Muscle layer of duodenum (tissue), 2 donors: ENCODE data around the gene HTR4.

Experiments used
- H3K27ac ChIP-seq: one replicate; pipeline ENCODE4 v1.7.0; 2013; ENCODE audit warnings: mild to moderate bottlenecking, low read length
- H3K27me3 ChIP-seq: one replicate; pipeline ENCODE4 v1.7.0; 2013; ENCODE audit warnings: low read depth, mild to moderate bottlenecking, control low read depth, low read length
- H3K36me3 ChIP-seq, 2 donors: one replicate each; pipeline ENCODE4 v1.7.0; 2013; ENCODE audit warnings: low read length in 2 of 2, control low read depth in 1 of 2, mild to moderate bottlenecking in 1 of 2; ENCODE audit not compliant: insufficient read depth in 2 of 2, control insufficient read depth in 1 of 2
- H3K4me1 ChIP-seq, 2 donors: one replicate each; pipeline ENCODE4 v1.7.0; 2013; ENCODE audit warnings: low read length in 2 of 2, mild to moderate bottlenecking in 2 of 2, control low read depth in 1 of 2, moderate library complexity in 1 of 2; ENCODE audit not compliant: insufficient read depth in 2 of 2, control insufficient read depth in 1 of 2
- H3K4me3 ChIP-seq, 2 donors: one replicate each; pipeline ENCODE4 v1.7.0; 2013; ENCODE audit warnings: low read length in 2 of 2, low read depth in 1 of 2, mild to moderate bottlenecking in 1 of 2
- H3K9me3 ChIP-seq, 2 donors: one replicate each; pipeline ENCODE4 v1.7.0; 2013; ENCODE audit warnings: low read length in 2 of 2, control low read depth in 1 of 2, mild to moderate bottlenecking in 1 of 2; ENCODE audit not compliant: control insufficient read depth in 1 of 2
- donor health status: healthy.

HTR4 gene

DNA sequence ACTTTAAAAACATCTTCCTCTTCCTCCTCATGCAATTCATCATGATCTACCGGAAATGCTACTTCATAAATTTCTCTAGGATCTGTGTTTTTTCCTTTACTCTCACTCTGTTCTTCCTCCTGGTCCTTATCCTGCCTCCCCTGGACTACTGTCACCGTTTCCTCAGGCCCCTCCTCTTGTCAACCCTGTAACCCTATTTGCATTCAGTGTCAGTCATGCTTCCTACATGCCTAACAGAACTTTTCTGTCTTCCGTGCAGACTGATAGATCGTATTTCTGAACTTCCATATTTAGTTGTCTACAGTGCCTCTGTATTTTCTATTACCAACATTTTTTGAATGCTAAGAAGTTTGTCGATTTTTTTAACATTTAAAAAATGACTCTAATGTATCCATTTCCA lies 27.3 kb downstream of the HTR4 start:
- Histone ChIP-seq H3K9me3 (no peaks in the 10 kb centered on the region), H3K27me3 (no peaks in the 10 kb centered on the region), H3K4me1 (no peaks in the 10 kb centered on the region), H3K27ac (no peak overlapping the region), H3K36me3 (no peaks in the 10 kb centered on the region), H3K4me3 (no peak overlapping the region)

DNA sequence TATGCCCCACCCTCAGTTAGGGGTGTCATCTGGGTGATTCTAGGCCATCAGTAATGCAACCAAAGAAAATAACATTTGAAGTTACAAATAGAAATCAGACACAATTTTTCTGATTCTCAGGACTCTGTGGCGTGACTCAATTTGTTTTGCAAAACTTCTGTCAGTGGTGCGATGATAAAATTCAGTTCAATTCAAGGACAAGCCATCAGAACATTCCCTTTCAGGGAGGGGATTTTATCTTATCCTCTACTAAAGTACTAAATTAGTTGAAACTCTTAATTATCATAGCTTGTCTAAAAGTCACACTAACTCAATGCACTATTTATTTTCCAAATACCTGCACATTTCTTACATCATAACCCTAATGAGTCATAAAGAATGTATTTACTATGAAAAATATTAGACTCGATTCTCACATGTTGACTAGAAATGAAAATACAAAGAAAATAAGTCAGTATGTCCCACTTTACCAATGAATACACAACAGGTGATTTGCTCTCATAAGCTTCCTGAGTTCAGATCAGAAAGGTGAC lies 28.2 kb downstream of the HTR4 start:
- H3K36me3 ChIP-seq, result no peaks in the 10 kb centered on the region
- no peaks in the 10 kb centered on the region for H3K27me3 ChIP-seq
- H3K9me3 ChIP-seq, result no peaks in the 10 kb centered on the region
- no peaks in the 10 kb centered on the region for H3K4me1 ChIP-seq
- H3K4me3 ChIP-seq, result no peak overlapping the region
- H3K27ac ChIP-seq, result no peak overlapping the region

DNA sequence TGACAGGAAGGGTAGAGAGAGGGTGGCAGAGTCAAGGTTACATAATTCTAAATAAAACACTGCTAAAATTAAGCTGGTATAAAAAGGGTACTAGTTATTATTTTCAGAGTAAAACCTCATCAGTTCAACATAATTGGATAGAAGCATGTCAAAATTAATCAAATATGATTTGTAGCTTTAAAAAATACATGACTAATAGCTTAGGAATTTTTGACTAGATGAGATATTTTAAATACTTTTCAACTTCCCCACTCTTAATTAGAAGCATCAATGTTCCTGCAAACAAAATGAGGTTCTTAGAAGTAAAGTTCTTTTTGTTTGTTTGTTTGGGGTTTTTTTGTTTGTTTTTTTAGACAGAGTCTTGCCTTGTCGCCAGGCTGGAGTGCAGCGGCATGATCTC lies 29.1 kb downstream of the HTR4 start:
- Histone ChIP-seq H3K9me3 (no peaks in the 10 kb centered on the region), H3K4me3 (no peak overlapping the region), H3K27me3 (no peaks in the 10 kb centered on the region), H3K36me3 (no peaks in the 10 kb centered on the region), H3K27ac (no peak overlapping the region), H3K4me1 (no peaks in the 10 kb centered on the region)

DNA sequence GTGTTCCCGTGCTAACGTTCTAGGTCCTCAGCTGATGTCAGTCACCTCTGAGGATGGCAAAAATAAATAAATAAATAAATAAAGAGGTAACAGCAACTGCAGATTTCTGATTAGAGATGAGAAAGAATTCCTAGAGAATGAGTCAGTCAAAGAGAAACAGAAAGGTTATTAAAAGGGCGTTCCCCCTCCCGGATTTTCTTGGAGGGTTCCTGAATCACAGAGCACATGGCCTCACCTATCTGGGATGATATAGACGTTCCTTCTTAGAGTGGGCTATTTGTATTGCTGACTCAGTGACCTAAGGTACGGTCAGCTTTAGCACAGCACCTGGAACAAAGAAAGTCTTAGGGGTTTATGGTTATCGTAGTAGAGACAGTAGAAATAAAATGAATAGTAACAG lies 30.6 kb downstream of the HTR4 start:
- no peaks in the 10 kb centered on the region for H3K9me3 ChIP-seq
- H3K27ac ChIP-seq, result no peak overlapping the region
- no peaks in the 10 kb centered on the region for H3K36me3 ChIP-seq

DNA sequence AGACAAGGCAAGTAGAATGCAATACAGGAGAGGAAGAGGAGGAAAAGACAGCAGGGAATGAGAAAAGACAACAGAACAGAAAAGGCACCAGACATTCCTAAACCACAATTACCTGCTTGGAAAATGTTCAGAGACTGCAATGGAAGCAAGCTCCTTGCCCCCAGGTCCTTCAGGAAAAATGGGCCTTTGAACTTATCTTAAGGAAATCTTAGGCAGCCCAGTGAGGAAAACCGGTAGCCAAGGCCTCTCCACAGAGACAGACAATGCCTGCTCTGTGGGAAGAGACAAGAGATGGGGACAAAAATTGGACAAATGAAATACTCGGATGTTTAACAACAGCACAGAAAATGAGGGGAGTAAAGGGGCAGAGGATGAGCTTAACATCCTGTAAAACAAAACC lies 31.2 kb downstream of the HTR4 start:
- no peaks in the 10 kb centered on the region for H3K9me3 ChIP-seq
- no peak overlapping the region for H3K4me3 ChIP-seq
- H3K36me3 ChIP-seq, result no peaks in the 10 kb centered on the region
- no peaks in the 10 kb centered on the region for H3K27me3 ChIP-seq
- H3K27ac ChIP-seq, result no peak overlapping the region
- H3K4me1 ChIP-seq, result no peaks in the 10 kb centered on the region

More for the DNA sequence above, 30.6 kb downstream of the HTR4 start:
- Histone ChIP-seq H3K4me3 (no peak overlapping the region), H3K27me3 (no peaks in the 10 kb centered on the region), H3K4me1 (no peaks in the 10 kb centered on the region)

DNA sequence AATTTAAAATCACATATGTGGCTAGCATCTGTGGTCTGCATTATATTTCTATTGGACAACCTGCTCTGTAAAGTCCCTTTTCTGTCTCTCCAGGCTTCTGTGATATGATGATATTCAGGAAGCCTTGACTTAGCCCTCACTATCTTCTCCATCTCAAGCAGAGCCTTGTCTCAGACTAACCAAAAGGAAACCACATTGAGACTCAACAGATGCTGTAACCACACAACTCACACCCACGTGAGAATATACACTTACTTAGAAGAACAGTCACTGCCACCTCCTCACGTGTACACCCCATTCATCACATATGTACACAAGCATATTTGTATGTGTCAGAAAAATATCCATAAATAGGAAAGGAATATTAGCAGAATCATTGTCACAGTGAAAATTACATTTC lies 33.6 kb downstream of the HTR4 start:
- Histone ChIP-seq H3K4me1 (no peaks in the 10 kb centered on the region), H3K9me3 (no peaks in the 10 kb centered on the region), H3K27ac (no peak overlapping the region), H3K27me3 (no peaks in the 10 kb centered on the region), H3K4me3 (no peak overlapping the region), H3K36me3 (no peaks in the 10 kb centered on the region)

DNA sequence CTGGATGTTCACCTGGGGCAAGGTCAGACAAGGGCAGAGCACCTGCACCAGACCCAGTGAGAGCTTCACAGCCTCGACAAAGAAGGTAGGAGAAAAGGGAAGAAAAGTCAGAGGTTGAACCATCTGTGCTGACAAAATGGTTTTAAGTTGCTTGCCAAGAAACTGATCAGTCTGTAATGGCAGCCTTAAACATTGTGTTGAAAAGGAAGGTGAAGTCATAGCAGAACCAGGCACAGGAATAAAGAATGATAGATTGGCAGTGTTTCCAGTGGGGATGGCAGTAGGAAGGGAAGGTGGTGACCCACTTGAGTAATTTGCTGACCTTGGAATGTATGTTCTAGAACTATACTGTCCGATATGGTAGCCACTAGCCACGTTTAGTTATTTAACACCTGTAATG lies 34.2 kb downstream of the HTR4 start:
- no peaks in the 10 kb centered on the region for H3K4me1 ChIP-seq
- H3K36me3 ChIP-seq, result no peaks in the 10 kb centered on the region
- no peak overlapping the region for H3K4me3 ChIP-seq
- no peak overlapping the region for H3K27ac ChIP-seq
- H3K27me3 ChIP-seq, result no peaks in the 10 kb centered on the region
- H3K9me3 ChIP-seq, result no peaks in the 10 kb centered on the region

DNA sequence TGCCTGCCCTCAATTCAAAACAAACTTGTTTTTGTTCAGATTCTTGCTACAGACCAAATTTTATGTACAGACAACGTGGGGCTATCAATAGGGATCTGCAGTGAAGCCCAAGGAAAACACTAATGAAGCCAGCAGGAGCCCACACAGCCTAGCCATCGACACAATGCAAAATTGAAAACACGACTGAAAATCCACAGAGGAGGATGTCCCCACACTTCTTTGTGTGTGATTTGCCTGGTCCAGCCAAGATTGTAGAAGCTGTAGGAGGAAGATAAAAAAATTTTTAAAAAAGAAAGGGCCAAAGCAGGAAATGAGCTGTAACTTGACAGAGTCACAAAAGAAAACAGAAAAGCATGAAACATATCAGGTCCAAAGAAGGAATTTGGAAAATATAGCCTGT lies 34.8 kb downstream of the HTR4 start:
- Histone ChIP-seq H3K9me3 (no peaks in the 10 kb centered on the region), H3K27me3 (no peaks in the 10 kb centered on the region), H3K27ac (no peak overlapping the region), H3K36me3 (no peaks in the 10 kb centered on the region), H3K4me1 (no peaks in the 10 kb centered on the region), H3K4me3 (no peak overlapping the region)

DNA sequence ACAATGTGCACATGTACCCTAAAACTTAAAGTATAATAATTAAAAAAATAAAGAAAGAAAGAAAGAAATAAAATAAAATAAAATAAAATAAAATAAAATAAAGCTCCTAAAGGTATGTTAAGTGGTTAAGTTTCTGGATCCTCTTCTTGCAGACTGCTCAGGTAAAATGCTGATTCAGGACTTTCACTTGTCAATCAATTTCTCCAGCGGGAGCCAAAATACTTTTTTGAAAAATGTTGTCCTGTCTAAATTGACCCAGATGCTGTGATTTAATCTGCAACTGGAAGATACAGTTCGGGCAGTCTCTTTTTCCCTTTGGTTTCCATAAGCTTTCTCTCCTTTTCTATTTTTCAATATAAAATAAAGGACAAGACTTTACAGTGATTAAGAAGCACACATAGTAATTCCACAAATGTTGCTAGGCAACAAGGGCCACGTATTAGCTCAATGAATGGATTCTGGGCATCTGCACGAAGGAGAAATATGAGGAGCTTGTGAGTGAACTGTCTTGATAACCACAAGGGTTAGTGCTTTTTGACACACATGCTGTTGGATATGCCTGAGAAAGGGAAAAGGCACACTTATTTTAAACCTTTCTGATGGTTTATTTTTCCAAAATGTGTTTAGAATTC lies 38.6 kb downstream of the HTR4 start:
- Histone ChIP-seq H3K27me3 (no peaks in the 10 kb centered on the region), H3K36me3 (no peaks in the 10 kb centered on the region), H3K4me3 (no peak overlapping the region), H3K27ac (no peak overlapping the region), H3K4me1 (no peaks in the 10 kb centered on the region), H3K9me3 (no peaks in the 10 kb centered on the region)

DNA sequence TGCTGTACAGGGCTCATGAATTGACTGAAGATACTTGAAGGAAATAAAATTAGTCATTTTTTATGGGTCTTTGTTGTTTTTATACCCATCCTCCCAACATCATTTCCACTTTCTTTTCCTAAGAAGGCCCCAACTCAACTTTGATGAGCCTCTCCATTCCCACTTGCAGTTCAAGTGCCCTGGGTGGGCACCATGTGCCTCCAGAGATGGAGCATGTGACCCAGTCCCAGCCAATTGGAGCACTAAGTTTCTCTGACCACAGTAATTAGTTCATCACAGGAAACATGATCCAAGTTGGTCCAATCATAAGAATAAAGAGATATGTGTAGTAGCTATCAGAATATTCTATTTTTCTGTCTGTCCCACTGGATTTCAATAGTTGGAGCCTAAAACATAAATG lies 46.9 kb downstream of the HTR4 start:
- no peaks in the 10 kb centered on the region for H3K4me1 ChIP-seq
- H3K27me3 ChIP-seq, result no peaks in the 10 kb centered on the region
- no peak overlapping the region for H3K4me3 ChIP-seq
- no peak overlapping the region for H3K27ac ChIP-seq
- H3K36me3 ChIP-seq, result no peaks in the 10 kb centered on the region
- no peaks in the 10 kb centered on the region for H3K9me3 ChIP-seq

DNA sequence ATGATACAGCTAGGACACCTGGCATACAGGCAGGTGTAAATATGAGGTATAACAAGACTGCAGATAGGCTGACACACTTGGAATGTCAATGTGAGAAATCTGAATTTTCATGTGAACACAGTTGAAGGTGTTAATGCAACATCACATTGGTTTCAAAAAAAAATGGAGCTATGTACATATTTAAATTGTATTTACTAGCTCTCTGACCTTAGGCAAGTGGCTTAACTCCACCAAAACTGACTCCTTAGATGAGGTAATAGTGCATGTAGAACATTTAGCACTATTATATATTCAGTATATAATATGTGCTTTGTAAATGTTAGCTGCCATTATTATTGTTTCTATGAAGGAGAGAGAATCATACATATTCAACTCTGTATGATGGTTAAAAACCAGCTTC lies 48.0 kb downstream of the HTR4 start:
- no peaks in the 10 kb centered on the region for H3K27me3 ChIP-seq
- H3K4me1 ChIP-seq, result no peaks in the 10 kb centered on the region
- H3K36me3 ChIP-seq, result no peaks in the 10 kb centered on the region
- no peaks in the 10 kb centered on the region for H3K9me3 ChIP-seq
- H3K4me3 ChIP-seq, result no peak overlapping the region
- H3K27ac ChIP-seq, result no peak overlapping the region

DNA sequence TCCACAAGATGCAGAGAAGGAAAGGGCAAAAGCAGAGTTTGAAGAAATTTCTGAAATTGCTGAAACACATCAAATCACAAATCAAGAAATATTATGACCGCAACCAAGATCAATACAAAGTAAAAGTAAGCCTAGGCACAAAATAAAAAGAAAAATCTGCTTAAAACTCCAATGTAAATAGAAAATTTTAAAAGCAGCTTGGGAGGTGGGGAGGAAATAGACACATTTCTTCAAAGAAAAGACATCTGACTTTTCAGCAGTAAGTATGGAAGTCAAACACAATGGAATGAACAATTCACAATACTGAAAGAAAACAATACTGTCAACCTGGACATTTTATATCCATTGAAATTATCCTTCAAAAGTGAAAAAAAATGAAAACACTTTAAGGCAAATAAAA lies 55.1 kb downstream of the HTR4 start:
- Histone ChIP-seq H3K9me3 (no peaks in the 10 kb centered on the region), H3K27ac (no peak overlapping the region), H3K4me3 (no peak overlapping the region), H3K4me1 (no peaks in the 10 kb centered on the region), H3K36me3 (no peaks in the 10 kb centered on the region), H3K27me3 (no peaks in the 10 kb centered on the region)
